RWPE1 (cell line): ENCODE data around the gene CAMK1.

ENCODE experiments used
- CTCF ChIA-PET: fragments of 350-600 bp; sonication (Branson Sonifier 250); formaldehyde crosslinking; extraction: SDS; loops from one replicate; lab custom pipeline; 2021; lab: Yijun Ruan, JAX
- POLR2A ChIA-PET: fragments of 400-600 bp; formaldehyde crosslinking; extraction: SDS; loops from one replicate; lab custom pipeline; 2020; ENCODE audit warnings: antibody characterized with exemption; ENCODE audit not compliant: low non-redundant PET; lab: Yijun Ruan, JAX
- DNase-seq: peaks from one replicate; pipeline ENCODE4 v3.0.0; 2012; ENCODE audit warnings: low spot score
- H3K27ac ChIP-seq: fragments of 450-650 bp; 2 replicates; pipeline ENCODE4 v1.5.1; 2017
- CTCF ChIP-seq: fragments of 450-650 bp; conservative IDR thresholded peaks from 2 replicates; pipeline ENCODE4 v1.5.1; 2017; ENCODE audit warnings: low read depth, mild to moderate bottlenecking

CAMK1 gene

GRCh38 chr3:9806688-9807589 is 37.2 kb upstream of the CAMK1 start:
- no peak for DNase-seq
- TF ChIP-seq CTCF: no peak
- CTCF ChIA-PET: interaction anchor here (0.7 kb wide), 1 partner anchor 74 kb away, joined by 3 read pairs; no protein-coding TSS in a partner anchor
- H3K27ac ChIP-seq: peak overlapping the region; percentile 46
- POLR2A ChIA-PET: no interaction called here

- DNase-seq: no peak
- no peak for TF ChIP-seq CTCF
- ChIA-PET CTCF (interaction anchor here (0.6 kb wide), 1 partner anchor 80 kb away, joined by 5 read pairs; no protein-coding TSS in a partner anchor), POLR2A (no interaction called here)
- H3K27ac ChIP-seq: peak overlapping the region; percentile 46
Observed at GRCh38 chr3:9806137-9806536, 36.4 kb upstream of the CAMK1 start.

DNA sequence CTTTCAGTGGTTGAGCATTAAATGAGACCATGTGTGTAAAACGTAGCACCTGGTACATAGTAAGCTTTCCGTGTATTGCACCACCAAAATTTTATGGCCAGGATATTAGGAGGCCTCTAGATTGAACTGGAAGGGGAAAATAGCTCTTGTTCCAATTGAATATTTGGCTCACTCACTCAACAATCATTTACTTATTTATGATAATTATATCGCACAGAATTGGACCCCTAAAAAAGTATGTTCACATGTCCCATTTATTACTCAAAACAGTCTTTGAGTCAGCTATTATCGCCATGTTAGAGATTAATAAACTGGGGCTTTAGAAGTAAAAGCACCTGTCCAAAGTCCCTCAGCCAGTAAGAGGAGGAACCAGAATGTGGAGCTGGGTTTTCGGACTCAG is 35.2 kb upstream of the CAMK1 start:
- ChIA-PET POLR2A (no interaction called here), CTCF (no interaction called here)
- no peak for TF ChIP-seq CTCF
- DNase-seq: no peak
- H3K27ac ChIP-seq: peak overlapping the region; percentile 46; the same call in 1 of the 2 replicates

- ChIA-PET POLR2A (interaction anchor here (0.7 kb wide), 1 partner anchor 10 kb away, joined by 3 read pairs; no protein-coding TSS in a partner anchor), CTCF (interaction anchor here (0.5 kb wide), 1 partner anchor 1091 kb away, joined by 3 read pairs; no protein-coding TSS in a partner anchor)
- DNase-seq: no peak
- TF ChIP-seq CTCF: no peak
- no peak overlapping the region for H3K27ac ChIP-seq
Observed at GRCh38 chr3:9803494-9803893, 33.7 kb upstream of the CAMK1 start.

GRCh38 chr3:9800529-9800928 is 30.8 kb upstream of the CAMK1 start:
- peak; percentile 24 for TF ChIP-seq CTCF
- ChIA-PET POLR2A (no interaction called here), CTCF (no interaction called here)
- DNase-seq: no peak
- no peak overlapping the region for H3K27ac ChIP-seq

DNA sequence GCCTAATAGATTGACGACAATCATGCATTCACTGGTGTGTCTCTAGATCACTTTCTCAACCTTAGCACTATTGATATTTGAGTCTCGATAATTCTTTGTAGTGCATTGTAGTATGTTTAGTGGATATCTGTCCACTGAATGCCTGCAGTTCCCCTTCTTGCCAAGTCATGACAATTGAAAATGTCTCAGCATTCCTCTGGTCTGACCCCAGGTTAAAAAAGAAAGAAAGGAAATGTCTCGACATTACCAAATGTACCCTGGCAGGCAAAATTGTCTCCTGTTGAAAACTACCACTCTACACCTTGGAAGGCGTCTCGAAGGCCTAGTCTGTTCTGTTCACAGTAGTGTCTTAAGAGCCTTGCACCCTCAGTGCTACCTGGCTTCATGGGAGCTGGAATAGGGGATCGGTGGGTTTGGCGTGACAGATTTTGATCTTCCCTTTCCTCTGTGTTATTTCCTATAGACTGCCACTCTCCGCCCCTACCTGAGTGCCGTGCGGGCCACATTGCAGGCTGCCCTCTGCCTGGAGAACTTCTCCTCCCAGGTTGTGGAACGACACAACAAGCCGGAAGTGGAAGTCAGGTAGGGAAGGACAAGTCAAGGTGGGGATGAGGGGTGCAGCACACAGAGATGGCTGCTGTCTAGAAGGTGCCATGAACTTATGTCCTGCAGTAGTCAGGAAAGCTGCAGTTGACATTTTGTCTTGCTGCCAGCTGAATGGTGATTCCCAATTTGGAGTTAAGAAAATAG is 27.6 kb upstream of the CAMK1 start:
- DNase-seq: no peak
- no peak for TF ChIP-seq CTCF
- POLR2A ChIA-PET: no interaction called here
- H3K27ac ChIP-seq: no peak overlapping the region
- CTCF ChIA-PET: no interaction called here
